ENCODE results near the gene DCAF11. TPM values are rescaled to one million over a fixed set of nuclear protein-coding genes. Genes with fewer than 3 reads are reported as not detected.
A peak's percentile ranks its signal among the peaks of the same experiment; 100 is the strongest.

The DCAF11 gene
- total RNA-seq, 2 donors from 2014 or later: 54.1 to 69.8 TPM

GRCh38 chr14:24144451-24144850 is 29.9 kb downstream of the DCAF11 start:
- H3K4me3 ChIP-seq: no peak overlapping the region
- no peak overlapping the region for H3K27ac ChIP-seq
- TF ChIP-seq CTCF (IDR thresholded peaks at IDR 0.05): no peak
- no peak for DNase-seq (ENCODE audit: low spot score)
- H3K9me3 ChIP-seq: no peaks in the 10 kb centered on the region
- peaks cover 8% of the 10 kb centered on the region for H3K36me3 ChIP-seq
- H3K4me1 ChIP-seq: peaks cover 0 to 52% of the 10 kb centered on the region in 2 donors
- H3K27me3 ChIP-seq: no peaks in the 10 kb centered on the region

- Histone ChIP-seq H3K4me3 (no peak overlapping the region), H3K4me1 (peaks cover 0 to 45% of the 10 kb centered on the region in 2 donors), H3K27ac (no peak overlapping the region), H3K9me3 (no peaks in the 10 kb centered on the region), H3K36me3 (peaks cover 15% of the 10 kb centered on the region), H3K27me3 (no peaks in the 10 kb centered on the region)
- TF ChIP-seq CTCF (IDR thresholded peaks at IDR 0.05): no peak
- DNase-seq (ENCODE audit: low spot score): no peak
Observed at GRCh38 chr14:24145219-24145618, 30.6 kb downstream of the DCAF11 start.

GRCh38 chr14:24145690-24146452 is 31.3 kb downstream of the DCAF11 start:
- peak overlapping the region; percentile 91 to 95 for H3K4me3 ChIP-seq
- H3K9me3 ChIP-seq: no peaks in the 10 kb centered on the region
- peaks cover 0 to 38% of the 10 kb centered on the region in 2 donors for H3K4me1 ChIP-seq
- no peak for DNase-seq (ENCODE audit: low spot score)
- peak overlapping the region; percentile 91 to 92 for H3K27ac ChIP-seq
- no peak for TF ChIP-seq CTCF (IDR thresholded peaks at IDR 0.05)
- peaks cover 22% of the 10 kb centered on the region for H3K36me3 ChIP-seq
- H3K27me3 ChIP-seq: no peaks in the 10 kb centered on the region

GRCh38 chr14:24146453-24146977 is 31.9 kb downstream of the DCAF11 start, which contains the start of gene PSME2:
Gene PSME2 (minus strand): TSS chr14:24146610. CDS start chr14:24146581, 29 bp downstream.
- Histone ChIP-seq H3K27me3 (no peaks in the 10 kb centered on the region), H3K4me3 (peak within 1 kb of the TSS; percentile 91 to 95), H3K36me3 (peaks cover 28% of the 10 kb centered on the region), H3K9me3 (no peaks in the 10 kb centered on the region), H3K27ac (peak within 1 kb of the TSS; percentile 91 to 92), H3K4me1 (peaks cover 0 to 38% of the 10 kb centered on the region in 2 donors)
- TF ChIP-seq CTCF (IDR thresholded peaks at IDR 0.05): no peak
- DNase-seq (ENCODE audit: low spot score): peak; percentile 94

- Histone ChIP-seq H3K27ac (peak within 1 kb of the TSS; percentile 91 to 92), H3K36me3 (peaks cover 34% of the 10 kb centered on the region), H3K4me3 (peak within 1 kb of the TSS; percentile 91 to 95), H3K4me1 (peaks cover 0 to 34% of the 10 kb centered on the region in 2 donors), H3K9me3 (no peaks in the 10 kb centered on the region), H3K27me3 (no peaks in the 10 kb centered on the region)
- DNase-seq (ENCODE audit: low spot score): peak; percentile 99
- no peak for TF ChIP-seq CTCF (IDR thresholded peaks at IDR 0.05)
Observed at GRCh38 chr14:24146978-24147760, 32.6 kb downstream of the DCAF11 start, which contains the start of gene RNF31. Gene RNF31 (plus strand): TSS chr14:24147498. CDS start chr14:24147699, 201 bp downstream.
